GM23338 (cell line): ENCODE results near the gene WNT2. TPM values are rescaled to one million over a fixed set of nuclear protein-coding genes. Genes with fewer than 3 reads are reported as not detected.

Experiments used
- ATAC-seq: fragments of 200-7000 bp; cut with Tn5 transposase; 3 replicates; pipeline ENCODE4 v1.9.1; 2020
- DNase-seq: peaks from one replicate; pipeline ENCODE4 v3.0.0-alpha.2; 2015; ENCODE audit warnings: low spot score
- H2AFZ ChIP-seq: fragments of 200-600 bp; sonication (generic); 2 replicates; pipeline ENCODE4 v1.8.0; 2016; ENCODE audit warnings: antibody characterized with exemption, mild to moderate bottlenecking, moderate library complexity
- H3F3A ChIP-seq: fragments of 200-600 bp; sonication (generic); replicated peaks from 2 replicates; pipeline ENCODE4 v1.8.0; 2017; ENCODE audit warnings: antibody characterized with exemption, mixed run types, low read depth
- H3K27ac ChIP-seq: fragments of 200-600 bp; sonication (generic); 2 replicates; pipeline ENCODE4 v1.6.1; 2016; ENCODE audit warnings: low read depth
- H3K27me3 ChIP-seq: fragments of 200-600 bp; sonication (generic); 2 replicates; pipeline ENCODE4 v1.8.0; 2016; ENCODE audit warnings: mild to moderate bottlenecking, mixed run types, moderate library complexity; ENCODE audit not compliant: insufficient read depth
- H3K36me3 ChIP-seq: fragments of 200-600 bp; sonication (generic); 2 replicates; pipeline ENCODE4 v1.8.0; 2016; ENCODE audit warnings: mild to moderate bottlenecking; ENCODE audit not compliant: insufficient read depth
- H3K4me1 ChIP-seq: fragments of 200-600 bp; sonication (generic); 2 replicates; pipeline ENCODE4 v1.8.0; 2016; ENCODE audit warnings: mild to moderate bottlenecking, moderate library complexity; ENCODE audit not compliant: insufficient read depth
- H3K4me2 ChIP-seq: fragments of 200-600 bp; sonication (generic); 2 replicates; pipeline ENCODE4 v1.7.1; 2017; ENCODE audit warnings: mixed run types
- H3K4me3 ChIP-seq: fragments of 200-600 bp; sonication (generic); 2 replicates; pipeline ENCODE4 v1.6.1; 2016; ENCODE audit warnings: mixed run types
- H3K79me2 ChIP-seq: fragments of 200-600 bp; sonication (generic); replicated peaks from 2 replicates; pipeline ENCODE4 v1.8.0; 2017; ENCODE audit warnings: mild to moderate bottlenecking; ENCODE audit not compliant: insufficient read depth
- H3K9me2 ChIP-seq: fragments of 200-600 bp; sonication (generic); 2 replicates; pipeline ENCODE4 v1.8.0; 2017; ENCODE audit not compliant: insufficient read depth
- H4K20me1 ChIP-seq: fragments of 200-600 bp; sonication (generic); replicated peaks from 2 replicates; pipeline ENCODE4 v1.8.0; 2017; ENCODE audit warnings: mild to moderate bottlenecking; ENCODE audit not compliant: insufficient read depth
- H3K27ac Mint-ChIP-seq: 2 replicates; pipeline ENCODE4 v1.8.0; 2020; ENCODE audit warnings: inconsistent platforms, mild to moderate bottlenecking, moderate library complexity, mixed read lengths
- H3K27me3 Mint-ChIP-seq: 3 replicates; pipeline ENCODE4 v1.8.0; 2022; ENCODE audit warnings: low read depth, mild to moderate bottlenecking, moderate library complexity, mixed read lengths, inconsistent platforms; ENCODE audit not compliant: insufficient read depth, poor library complexity
- H3K36me3 Mint-ChIP-seq: 3 replicates; pipeline ENCODE4 v1.8.0; 2021; ENCODE audit warnings: low read depth, mild to moderate bottlenecking, inconsistent platforms, moderate library complexity, mixed read lengths
- H3K4me1 Mint-ChIP-seq: 3 replicates; pipeline ENCODE4 v1.8.0; 2020; ENCODE audit warnings: mild to moderate bottlenecking, inconsistent platforms, mixed read lengths
- H3K4me3 Mint-ChIP-seq: 3 replicates; pipeline ENCODE4 v1.8.0; 2021; ENCODE audit warnings: moderate library complexity, mild to moderate bottlenecking, inconsistent platforms, mixed read lengths
- H3K9me3 Mint-ChIP-seq: 3 replicates; pipeline ENCODE4 v1.8.0; 2020; ENCODE audit warnings: moderate library complexity, mild to moderate bottlenecking, inconsistent platforms, mixed read lengths
- EZH2phosphoT487 ChIP-seq: fragments of 200-600 bp; sonication (generic); IDR thresholded peaks from one replicate; pipeline ENCODE4 v1.8.1; 2018; ENCODE audit warnings: antibody characterized with exemption; ENCODE audit not compliant: unreplicated experiment
- JUNB ChIP-seq: IDR thresholded peaks from one replicate; pipeline ENCODE4 v1.6.1; 2016; ENCODE audit warnings: antibody characterized with exemption; ENCODE audit not compliant: unreplicated experiment
- POLR2AphosphoS5 ChIP-seq: IDR thresholded peaks from 2 replicates; pipeline ENCODE4 v1.6.1; 2016; ENCODE audit warnings: antibody characterized with exemption, low read depth
- STAT1 ChIP-seq: IDR thresholded peaks from one replicate; pipeline ENCODE4 v1.6.1; 2016; ENCODE audit warnings: antibody characterized with exemption; ENCODE audit not compliant: unreplicated experiment
- ZNF114 ChIP-seq: fragments of 250-450 bp; sonication (Bioruptor Pico); IDR thresholded peaks from 2 replicates; pipeline ENCODE4 v1.5.0; 2020; ENCODE audit warnings: mild to moderate bottlenecking, moderate library complexity
- ZNF331 ChIP-seq: fragments of 250-450 bp; sonication (Bioruptor Pico); IDR thresholded peaks from 2 replicates; pipeline ENCODE4 v1.5.0; 2020; ENCODE audit warnings: low read depth, mild to moderate bottlenecking, moderate library complexity
- polyA plus RNA-seq: library from polyadenylated mRNA; unstranded; fragments of >200 nt; fragmentation: Nextera tagmentation; extraction: Ambion mirVana; gene quantifications from 2 replicates; pipeline ENCODE4 v1.2.1, GENCODE V29; 2016
- total RNA-seq: library from RNA; depleted of rRNA; stranded (reverse); fragments of >200 nt; shearing (Covaris generic); gene quantifications from 2 replicates; pipeline ENCODE4 v1.2.3, GENCODE V29; 2014
- TF ChIP-seq, protein P1 (sequence below): IDR thresholded peaks from one replicate; pipeline ENCODE4 v1.6.1; 2018; ENCODE audit warnings: antibody characterized with exemption; ENCODE audit not compliant: unreplicated experiment
- TF ChIP-seq, protein P2 (sequence below), 2 experiments: fragments of 200-600 bp in 1 of 2; sonication (generic) in 1 of 2; conservative IDR thresholded peaks; 2 replicates each; pipeline versions ENCODE4 v1.5.1 to v1.6.1; 2016 to 2017; ENCODE audit warnings: antibody characterized with exemption in 2 of 2, low read depth in 2 of 2, mild to moderate bottlenecking in 2 of 2, moderate library complexity in 1 of 2
- TF ChIP-seq, protein P3 (sequence below): fragments of 250-450 bp; sonication (Bioruptor Pico); IDR thresholded peaks from 2 replicates; pipeline ENCODE4 v1.5.0; 2020; ENCODE audit warnings: mild to moderate bottlenecking, moderate library complexity

Gene WNT2
- total and polyA plus RNA-seq, 2 experiments from 2014 or later: not detected

DNA sequence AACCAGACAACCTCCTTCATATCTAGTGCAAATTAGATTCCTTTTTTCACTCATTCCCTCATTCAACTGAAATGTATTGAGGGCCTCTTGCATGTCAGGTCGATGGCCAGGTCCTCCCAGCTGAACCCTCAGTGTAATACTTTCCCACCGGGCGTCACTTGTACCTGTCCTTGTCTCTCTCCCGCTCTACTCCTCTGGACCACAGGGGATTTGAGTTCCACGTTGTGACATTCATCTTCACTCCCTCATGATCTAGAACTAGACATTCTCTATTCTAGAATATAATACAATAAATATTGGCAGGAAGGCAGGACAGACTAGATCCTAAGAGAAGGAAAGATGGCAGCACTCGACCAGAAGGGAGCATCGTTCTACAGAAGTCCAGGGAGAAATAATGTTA is 83.9 kb downstream of the WNT2 start:
- DNase-seq (no peak), ATAC-seq (no peak)
- Histone ChIP-seq H3K36me3 (no peaks in the 10 kb centered on the region), H3K27ac (no peak overlapping the region), H3K4me3 (no peak overlapping the region), H3F3A (no peaks in the 10 kb centered on the region), H2AFZ (no peak overlapping the region), H3K27me3 (no peaks in the 10 kb centered on the region), H3K4me1 (no peaks in the 10 kb centered on the region), H3K4me2 (no peak overlapping the region), H3K9me2 (peaks cover 5% of the 10 kb centered on the region), H4K20me1 (no peaks in the 10 kb centered on the region), H3K79me2 (no peaks in the 10 kb centered on the region)
- Mint-ChIP-seq H3K27me3 (no peaks in the 10 kb centered on the region), H3K36me3 (no peaks in the 10 kb centered on the region), H3K27ac (no peak overlapping the region), H3K4me1 (no peaks in the 10 kb centered on the region), H3K9me3 (0 out of 3 replicates have a peak, but pooled peaks cover 2% of the 10 kb centered on the region), H3K4me3 (no peak overlapping the region)
- no peak for TF ChIP-seq STAT1
- no peak for TF ChIP-seq ZNF114 (CRISPR knock-in tag)
- TF ChIP-seq, protein P1, sequence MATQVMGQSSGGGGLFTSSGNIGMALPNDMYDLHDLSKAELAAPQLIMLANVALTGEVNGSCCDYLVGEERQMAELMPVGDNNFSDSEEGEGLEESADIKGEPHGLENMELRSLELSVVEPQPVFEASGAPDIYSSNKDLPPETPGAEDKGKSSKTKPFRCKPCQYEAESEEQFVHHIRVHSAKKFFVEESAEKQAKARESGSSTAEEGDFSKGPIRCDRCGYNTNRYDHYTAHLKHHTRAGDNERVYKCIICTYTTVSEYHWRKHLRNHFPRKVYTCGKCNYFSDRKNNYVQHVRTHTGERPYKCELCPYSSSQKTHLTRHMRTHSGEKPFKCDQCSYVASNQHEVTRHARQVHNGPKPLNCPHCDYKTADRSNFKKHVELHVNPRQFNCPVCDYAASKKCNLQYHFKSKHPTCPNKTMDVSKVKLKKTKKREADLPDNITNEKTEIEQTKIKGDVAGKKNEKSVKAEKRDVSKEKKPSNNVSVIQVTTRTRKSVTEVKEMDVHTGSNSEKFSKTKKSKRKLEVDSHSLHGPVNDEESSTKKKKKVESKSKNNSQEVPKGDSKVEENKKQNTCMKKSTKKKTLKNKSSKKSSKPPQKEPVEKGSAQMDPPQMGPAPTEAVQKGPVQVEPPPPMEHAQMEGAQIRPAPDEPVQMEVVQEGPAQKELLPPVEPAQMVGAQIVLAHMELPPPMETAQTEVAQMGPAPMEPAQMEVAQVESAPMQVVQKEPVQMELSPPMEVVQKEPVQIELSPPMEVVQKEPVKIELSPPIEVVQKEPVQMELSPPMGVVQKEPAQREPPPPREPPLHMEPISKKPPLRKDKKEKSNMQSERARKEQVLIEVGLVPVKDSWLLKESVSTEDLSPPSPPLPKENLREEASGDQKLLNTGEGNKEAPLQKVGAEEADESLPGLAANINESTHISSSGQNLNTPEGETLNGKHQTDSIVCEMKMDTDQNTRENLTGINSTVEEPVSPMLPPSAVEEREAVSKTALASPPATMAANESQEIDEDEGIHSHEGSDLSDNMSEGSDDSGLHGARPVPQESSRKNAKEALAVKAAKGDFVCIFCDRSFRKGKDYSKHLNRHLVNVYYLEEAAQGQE: no peak
- no peak for TF ChIP-seq EZH2phosphoT487
- TF ChIP-seq, protein P2, sequence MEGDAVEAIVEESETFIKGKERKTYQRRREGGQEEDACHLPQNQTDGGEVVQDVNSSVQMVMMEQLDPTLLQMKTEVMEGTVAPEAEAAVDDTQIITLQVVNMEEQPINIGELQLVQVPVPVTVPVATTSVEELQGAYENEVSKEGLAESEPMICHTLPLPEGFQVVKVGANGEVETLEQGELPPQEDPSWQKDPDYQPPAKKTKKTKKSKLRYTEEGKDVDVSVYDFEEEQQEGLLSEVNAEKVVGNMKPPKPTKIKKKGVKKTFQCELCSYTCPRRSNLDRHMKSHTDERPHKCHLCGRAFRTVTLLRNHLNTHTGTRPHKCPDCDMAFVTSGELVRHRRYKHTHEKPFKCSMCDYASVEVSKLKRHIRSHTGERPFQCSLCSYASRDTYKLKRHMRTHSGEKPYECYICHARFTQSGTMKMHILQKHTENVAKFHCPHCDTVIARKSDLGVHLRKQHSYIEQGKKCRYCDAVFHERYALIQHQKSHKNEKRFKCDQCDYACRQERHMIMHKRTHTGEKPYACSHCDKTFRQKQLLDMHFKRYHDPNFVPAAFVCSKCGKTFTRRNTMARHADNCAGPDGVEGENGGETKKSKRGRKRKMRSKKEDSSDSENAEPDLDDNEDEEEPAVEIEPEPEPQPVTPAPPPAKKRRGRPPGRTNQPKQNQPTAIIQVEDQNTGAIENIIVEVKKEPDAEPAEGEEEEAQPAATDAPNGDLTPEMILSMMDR (conservative IDR thresholded peaks at IDR 0.05; ENCODE audit: low read depth in 2 of 2): no peak
- no peak for TF ChIP-seq ZNF331 (CRISPR knock-in tag)
- no peak for TF ChIP-seq POLR2AphosphoS5
- TF ChIP-seq, protein P3, sequence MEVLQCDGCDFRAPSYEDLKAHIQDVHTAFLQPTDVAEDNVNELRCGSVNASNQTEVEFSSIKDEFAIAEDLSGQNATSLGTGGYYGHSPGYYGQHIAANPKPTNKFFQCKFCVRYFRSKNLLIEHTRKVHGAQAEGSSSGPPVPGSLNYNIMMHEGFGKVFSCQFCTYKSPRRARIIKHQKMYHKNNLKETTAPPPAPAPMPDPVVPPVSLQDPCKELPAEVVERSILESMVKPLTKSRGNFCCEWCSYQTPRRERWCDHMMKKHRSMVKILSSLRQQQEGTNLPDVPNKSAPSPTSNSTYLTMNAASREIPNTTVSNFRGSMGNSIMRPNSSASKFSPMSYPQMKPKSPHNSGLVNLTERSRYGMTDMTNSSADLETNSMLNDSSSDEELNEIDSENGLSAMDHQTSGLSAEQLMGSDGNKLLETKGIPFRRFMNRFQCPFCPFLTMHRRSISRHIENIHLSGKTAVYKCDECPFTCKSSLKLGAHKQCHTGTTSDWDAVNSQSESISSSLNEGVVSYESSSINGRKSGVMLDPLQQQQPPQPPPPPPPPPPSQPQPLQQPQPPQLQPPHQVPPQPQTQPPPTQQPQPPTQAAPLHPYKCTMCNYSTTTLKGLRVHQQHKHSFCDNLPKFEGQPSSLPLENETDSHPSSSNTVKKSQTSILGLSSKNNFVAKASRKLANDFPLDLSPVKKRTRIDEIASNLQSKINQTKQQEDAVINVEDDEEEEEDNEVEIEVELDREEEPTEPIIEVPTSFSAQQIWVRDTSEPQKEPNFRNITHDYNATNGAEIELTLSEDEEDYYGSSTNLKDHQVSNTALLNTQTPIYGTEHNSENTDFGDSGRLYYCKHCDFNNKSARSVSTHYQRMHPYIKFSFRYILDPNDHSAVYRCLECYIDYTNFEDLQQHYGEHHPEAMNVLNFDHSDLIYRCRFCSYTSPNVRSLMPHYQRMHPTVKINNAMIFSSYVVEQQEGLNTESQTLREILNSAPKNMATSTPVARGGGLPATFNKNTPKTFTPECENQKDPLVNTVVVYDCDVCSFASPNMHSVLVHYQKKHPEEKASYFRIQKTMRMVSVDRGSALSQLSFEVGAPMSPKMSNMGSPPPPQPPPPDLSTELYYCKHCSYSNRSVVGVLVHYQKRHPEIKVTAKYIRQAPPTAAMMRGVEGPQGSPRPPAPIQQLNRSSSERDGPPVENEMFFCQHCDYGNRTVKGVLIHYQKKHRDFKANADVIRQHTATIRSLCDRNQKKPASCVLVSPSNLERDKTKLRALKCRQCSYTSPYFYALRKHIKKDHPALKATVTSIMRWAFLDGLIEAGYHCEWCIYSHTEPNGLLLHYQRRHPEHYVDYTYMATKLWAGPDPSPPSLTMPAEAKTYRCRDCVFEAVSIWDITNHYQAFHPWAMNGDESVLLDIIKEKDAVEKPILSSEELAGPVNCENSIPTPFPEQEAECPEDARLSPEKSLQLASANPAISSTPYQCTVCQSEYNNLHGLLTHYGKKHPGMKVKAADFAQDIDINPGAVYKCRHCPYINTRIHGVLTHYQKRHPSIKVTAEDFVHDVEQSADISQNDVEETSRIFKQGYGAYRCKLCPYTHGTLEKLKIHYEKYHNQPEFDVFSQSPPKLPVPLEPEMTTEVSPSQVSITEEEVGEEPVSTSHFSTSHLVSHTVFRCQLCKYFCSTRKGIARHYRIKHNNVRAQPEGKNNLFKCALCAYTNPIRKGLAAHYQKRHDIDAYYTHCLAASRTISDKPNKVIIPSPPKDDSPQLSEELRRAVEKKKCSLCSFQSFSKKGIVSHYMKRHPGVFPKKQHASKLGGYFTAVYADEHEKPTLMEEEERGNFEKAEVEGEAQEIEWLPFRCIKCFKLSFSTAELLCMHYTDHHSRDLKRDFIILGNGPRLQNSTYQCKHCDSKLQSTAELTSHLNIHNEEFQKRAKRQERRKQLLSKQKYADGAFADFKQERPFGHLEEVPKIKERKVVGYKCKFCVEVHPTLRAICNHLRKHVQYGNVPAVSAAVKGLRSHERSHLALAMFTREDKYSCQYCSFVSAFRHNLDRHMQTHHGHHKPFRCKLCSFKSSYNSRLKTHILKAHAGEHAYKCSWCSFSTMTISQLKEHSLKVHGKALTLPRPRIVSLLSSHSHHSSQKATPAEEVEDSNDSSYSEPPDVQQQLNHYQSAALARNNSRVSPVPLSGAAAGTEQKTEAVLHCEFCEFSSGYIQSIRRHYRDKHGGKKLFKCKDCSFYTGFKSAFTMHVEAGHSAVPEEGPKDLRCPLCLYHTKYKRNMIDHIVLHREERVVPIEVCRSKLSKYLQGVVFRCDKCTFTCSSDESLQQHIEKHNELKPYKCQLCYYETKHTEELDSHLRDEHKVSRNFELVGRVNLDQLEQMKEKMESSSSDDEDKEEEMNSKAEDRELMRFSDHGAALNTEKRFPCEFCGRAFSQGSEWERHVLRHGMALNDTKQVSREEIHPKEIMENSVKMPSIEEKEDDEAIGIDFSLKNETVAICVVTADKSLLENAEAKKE (CRISPR knock-in tag): no peak
- TF ChIP-seq JUNB: no peak
